Measurements from ENCODE around the gene XPOT. TPM values are rescaled to one million over a fixed set of nuclear protein-coding genes. Genes with fewer than 3 reads are reported as not detected.

The XPOT gene
- total and polyA plus RNA-seq, 2 experiments from 2014 or later: 42.7 to 66.1 TPM

- H4K20me1 ChIP-seq (ENCODE audit: insufficient read depth, poor library complexity, severe bottlenecking): no peaks in the 10 kb centered on the region
- H3K4me1 ChIP-seq (ENCODE audit: insufficient read depth): no peaks in the 10 kb centered on the region
- DNase-seq (ENCODE audit: low spot score): no peak
- no peaks in the 10 kb centered on the region for H3K9me2 ChIP-seq (replicated peaks; ENCODE audit: insufficient read depth)
- no peak overlapping the region for H3K27ac ChIP-seq
- 97% methylated on average over 5 of the region's 5 CpGs for WGBS (ENCODE audit: low lambda C conversion rate, missing lambda C conversion rate)
- no peaks in the 10 kb centered on the region for H3K27me3 ChIP-seq
- H3K4me3 ChIP-seq: no peak overlapping the region
- no peaks in the 10 kb centered on the region for H3K9me3 ChIP-seq (ENCODE audit: low read depth)
- TF ChIP-seq, protein P1, sequence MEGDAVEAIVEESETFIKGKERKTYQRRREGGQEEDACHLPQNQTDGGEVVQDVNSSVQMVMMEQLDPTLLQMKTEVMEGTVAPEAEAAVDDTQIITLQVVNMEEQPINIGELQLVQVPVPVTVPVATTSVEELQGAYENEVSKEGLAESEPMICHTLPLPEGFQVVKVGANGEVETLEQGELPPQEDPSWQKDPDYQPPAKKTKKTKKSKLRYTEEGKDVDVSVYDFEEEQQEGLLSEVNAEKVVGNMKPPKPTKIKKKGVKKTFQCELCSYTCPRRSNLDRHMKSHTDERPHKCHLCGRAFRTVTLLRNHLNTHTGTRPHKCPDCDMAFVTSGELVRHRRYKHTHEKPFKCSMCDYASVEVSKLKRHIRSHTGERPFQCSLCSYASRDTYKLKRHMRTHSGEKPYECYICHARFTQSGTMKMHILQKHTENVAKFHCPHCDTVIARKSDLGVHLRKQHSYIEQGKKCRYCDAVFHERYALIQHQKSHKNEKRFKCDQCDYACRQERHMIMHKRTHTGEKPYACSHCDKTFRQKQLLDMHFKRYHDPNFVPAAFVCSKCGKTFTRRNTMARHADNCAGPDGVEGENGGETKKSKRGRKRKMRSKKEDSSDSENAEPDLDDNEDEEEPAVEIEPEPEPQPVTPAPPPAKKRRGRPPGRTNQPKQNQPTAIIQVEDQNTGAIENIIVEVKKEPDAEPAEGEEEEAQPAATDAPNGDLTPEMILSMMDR (IDR thresholded peaks at IDR 0.05; ENCODE audit: poor library complexity): no peak
- TF ChIP-seq EZH2phosphoT487 (IDR thresholded peaks at IDR 0.05; ENCODE audit: low read depth, severe bottlenecking, unreplicated experiment) (no peak), EZH2 (IDR thresholded peaks at IDR 0.05; ENCODE audit: borderline replicate concordance) (no peak)
- H3K36me3 ChIP-seq (replicated peaks; ENCODE audit: insufficient read depth, low read depth): peaks cover 3% of the 10 kb centered on the region
- no peaks in the 10 kb centered on the region for H3K79me2 ChIP-seq
- no peak overlapping the region for H2AFZ ChIP-seq
- no peak overlapping the region for H3K4me2 ChIP-seq
These were observed 91.0 kb downstream of the XPOT start for GRCh38 chr12:64494998-64495729.

DNA sequence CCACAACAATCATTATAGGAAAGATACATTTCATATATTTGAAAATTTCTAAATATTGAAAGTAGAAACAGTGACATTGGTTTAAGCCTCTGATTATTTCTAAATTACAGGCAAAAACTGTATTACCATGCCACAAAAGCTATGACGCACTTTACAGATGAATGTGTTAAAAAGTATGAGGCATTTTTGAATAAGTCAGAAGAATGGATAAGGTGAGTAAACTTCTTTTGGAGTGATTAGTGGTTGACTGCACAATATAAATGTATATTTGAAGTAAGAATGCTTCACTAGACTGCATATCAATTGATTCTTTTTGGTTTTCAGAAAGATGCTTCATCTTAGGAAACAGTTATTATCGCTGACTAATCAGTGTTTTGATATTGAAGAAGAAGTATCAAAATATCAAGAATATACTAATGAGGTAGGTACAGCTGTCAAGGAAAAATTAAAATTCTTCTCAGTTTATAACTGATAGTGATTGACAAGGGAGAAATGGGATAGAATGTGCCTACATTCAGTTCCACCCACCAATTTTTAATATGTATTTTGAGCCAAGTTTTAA lies 92.7 kb downstream of the XPOT start:
- H3K4me2 ChIP-seq: no peak overlapping the region
- no peaks in the 10 kb centered on the region for H3K27me3 ChIP-seq
- no peaks in the 10 kb centered on the region for H3K9me2 ChIP-seq (replicated peaks; ENCODE audit: insufficient read depth)
- no peak overlapping the region for H2AFZ ChIP-seq
- H3K79me2 ChIP-seq: no peaks in the 10 kb centered on the region
- no peaks in the 10 kb centered on the region for H4K20me1 ChIP-seq (ENCODE audit: insufficient read depth, poor library complexity, severe bottlenecking)
- TF ChIP-seq EZH2phosphoT487 (IDR thresholded peaks at IDR 0.05; ENCODE audit: low read depth, severe bottlenecking, unreplicated experiment) (no peak), EZH2 (IDR thresholded peaks at IDR 0.05; ENCODE audit: borderline replicate concordance) (no peak)
- TF ChIP-seq, protein P1 (IDR thresholded peaks at IDR 0.05; ENCODE audit: poor library complexity): no peak
- H3K4me1 ChIP-seq (ENCODE audit: insufficient read depth): no peaks in the 10 kb centered on the region
- H3K4me3 ChIP-seq: no peak overlapping the region
- H3K27ac ChIP-seq: no peak overlapping the region
- 97% methylated on average over 2 of the region's 2 CpGs for WGBS (ENCODE audit: low lambda C conversion rate, missing lambda C conversion rate)
- H3K36me3 ChIP-seq (replicated peaks; ENCODE audit: insufficient read depth, low read depth): peaks cover 3% of the 10 kb centered on the region
- no peak for DNase-seq (ENCODE audit: low spot score)
- H3K9me3 ChIP-seq (ENCODE audit: low read depth): no peaks in the 10 kb centered on the region

GRCh38 chr12:64497484-64497883 lies 93.3 kb downstream of the XPOT start:
- Histone ChIP-seq H3K27me3 (no peaks in the 10 kb centered on the region), H2AFZ (no peak overlapping the region), H3K36me3 (replicated peaks; ENCODE audit: insufficient read depth, low read depth) (peaks cover 3% of the 10 kb centered on the region), H3K9me2 (replicated peaks; ENCODE audit: insufficient read depth) (no peaks in the 10 kb centered on the region), H3K9me3 (ENCODE audit: low read depth) (no peaks in the 10 kb centered on the region), H4K20me1 (ENCODE audit: insufficient read depth, poor library complexity, severe bottlenecking) (no peaks in the 10 kb centered on the region), H3K4me2 (no peak overlapping the region), H3K79me2 (no peaks in the 10 kb centered on the region), H3K4me3 (no peak overlapping the region), H3K4me1 (ENCODE audit: insufficient read depth) (no peaks in the 10 kb centered on the region), H3K27ac (no peak overlapping the region)
- TF ChIP-seq EZH2phosphoT487 (IDR thresholded peaks at IDR 0.05; ENCODE audit: low read depth, severe bottlenecking, unreplicated experiment) (no peak), EZH2 (IDR thresholded peaks at IDR 0.05; ENCODE audit: borderline replicate concordance) (no peak)
- TF ChIP-seq, protein P1 (IDR thresholded peaks at IDR 0.05; ENCODE audit: poor library complexity): no peak
- no peak for DNase-seq (ENCODE audit: low spot score)
- WGBS (ENCODE audit: low lambda C conversion rate, missing lambda C conversion rate): 97% methylated on average over 1 of the region's 1 CpG
